MM.1S (cell line): Measurements from ENCODE around the gene ELFN1.

Experiments
- DNase-seq: peaks from one replicate; pipeline ENCODE4 v3.0.0-alpha.2; 2015
- H2AFZ ChIP-seq: fragments of 300-600 bp; sonication (generic); 2 replicates; pipeline ENCODE4 v1.6.0; 2016; ENCODE audit warnings: antibody characterized with exemption, low read length
- H3F3A ChIP-seq: fragments of 300-600 bp; sonication (generic); 2 replicates; pipeline ENCODE4 v1.6.1; 2016; ENCODE audit warnings: mild to moderate bottlenecking, antibody characterized with exemption, low read length, moderate library complexity, mixed read lengths; ENCODE audit not compliant: insufficient read depth
- H3K27ac ChIP-seq: fragments of 300-600 bp; sonication (generic); 2 replicates; pipeline ENCODE4 v1.5.1; 2016; ENCODE audit warnings: mild to moderate bottlenecking, low read length
- H3K27me3 ChIP-seq: fragments of 300-600 bp; sonication (generic); replicated peaks from 2 replicates; pipeline ENCODE4 v1.6.0; 2016; ENCODE audit warnings: low read length; ENCODE audit not compliant: insufficient read depth
- H3K36me3 ChIP-seq: fragments of 300-600 bp; sonication (generic); replicated peaks from 2 replicates; pipeline ENCODE4 v1.6.1; 2016; ENCODE audit warnings: mild to moderate bottlenecking, low read length, mixed read lengths; ENCODE audit not compliant: insufficient read depth
- H3K4me1 ChIP-seq: fragments of 300-600 bp; sonication (generic); 2 replicates; pipeline ENCODE4 v1.6.1; 2016; ENCODE audit warnings: low read length, mixed read lengths
- H3K4me2 ChIP-seq: fragments of 300-600 bp; sonication (generic); 2 replicates; pipeline ENCODE4 v1.6.0; 2016; ENCODE audit warnings: low read depth, low read length
- H3K4me3 ChIP-seq: fragments of 300-600 bp; sonication (generic); 2 replicates; pipeline ENCODE4 v1.5.1; 2016; ENCODE audit warnings: low read length, mixed read lengths
- H3K79me2 ChIP-seq: fragments of 300-600 bp; sonication (generic); 2 replicates; pipeline ENCODE4 v1.6.1; 2016; ENCODE audit warnings: mixed run types, low read length, mixed read lengths
- H3K9ac ChIP-seq: fragments of 300-600 bp; sonication (generic); 2 replicates; pipeline ENCODE4 v1.6.1; 2016; ENCODE audit warnings: low read length, mixed read lengths
- H3K9me2 ChIP-seq: fragments of 300-600 bp; sonication (generic); replicated peaks from 2 replicates; pipeline ENCODE4 v1.6.1; 2016; ENCODE audit warnings: mild to moderate bottlenecking, low read length, mixed read lengths; ENCODE audit not compliant: insufficient read depth
- H3K9me3 ChIP-seq: fragments of 300-600 bp; sonication (generic); replicated peaks from 2 replicates; pipeline ENCODE4 v1.6.1; 2016; ENCODE audit warnings: mild to moderate bottlenecking, low read length, mixed read lengths; ENCODE audit not compliant: insufficient read depth
- H4K20me1 ChIP-seq: fragments of 300-600 bp; sonication (generic); 2 replicates; pipeline ENCODE4 v1.6.1; 2016; ENCODE audit warnings: mild to moderate bottlenecking, low read length, moderate library complexity, mixed read lengths; ENCODE audit not compliant: insufficient read depth
- CTCF ChIP-seq: fragments of 300-600 bp; sonication (generic); IDR thresholded peaks from 2 replicates; pipeline ENCODE4 v1.5.1; 2016; ENCODE audit warnings: antibody characterized with exemption, low read length, mixed read lengths
- EZH2 ChIP-seq: fragments of 300-600 bp; sonication (generic); optimal IDR thresholded peaks from 2 replicates; pipeline ENCODE3; 2017; ENCODE audit warnings: low read depth, mild to moderate bottlenecking, antibody characterized with exemption, low read length, mixed read lengths
- EZH2phosphoT487 ChIP-seq: fragments of 300-600 bp; sonication (generic); IDR thresholded peaks from 2 replicates; pipeline ENCODE4 v1.6.1; 2018; ENCODE audit warnings: antibody characterized with exemption, low read length

The ELFN1 gene

GRCh38 chr7:1691096-1691495 lies 21.0 kb downstream of the ELFN1 start:
- Histone ChIP-seq H3K36me3 (no peaks in the 10 kb centered on the region), H3K79me2 (no peaks in the 10 kb centered on the region), H4K20me1 (no peaks in the 10 kb centered on the region), H3K27ac (no peak overlapping the region), H2AFZ (no peak overlapping the region), H3K9me2 (no peaks in the 10 kb centered on the region), H3F3A (no peaks in the 10 kb centered on the region), H3K9ac (no peak overlapping the region), H3K27me3 (peaks cover 50% of the 10 kb centered on the region), H3K4me3 (no peak overlapping the region), H3K4me2 (no peak overlapping the region), H3K4me1 (no peaks in the 10 kb centered on the region), H3K9me3 (no peaks in the 10 kb centered on the region)
- no peak for TF ChIP-seq EZH2
- no peak for TF ChIP-seq CTCF
- TF ChIP-seq EZH2phosphoT487 = no peak
- no peak for DNase-seq

DNA sequence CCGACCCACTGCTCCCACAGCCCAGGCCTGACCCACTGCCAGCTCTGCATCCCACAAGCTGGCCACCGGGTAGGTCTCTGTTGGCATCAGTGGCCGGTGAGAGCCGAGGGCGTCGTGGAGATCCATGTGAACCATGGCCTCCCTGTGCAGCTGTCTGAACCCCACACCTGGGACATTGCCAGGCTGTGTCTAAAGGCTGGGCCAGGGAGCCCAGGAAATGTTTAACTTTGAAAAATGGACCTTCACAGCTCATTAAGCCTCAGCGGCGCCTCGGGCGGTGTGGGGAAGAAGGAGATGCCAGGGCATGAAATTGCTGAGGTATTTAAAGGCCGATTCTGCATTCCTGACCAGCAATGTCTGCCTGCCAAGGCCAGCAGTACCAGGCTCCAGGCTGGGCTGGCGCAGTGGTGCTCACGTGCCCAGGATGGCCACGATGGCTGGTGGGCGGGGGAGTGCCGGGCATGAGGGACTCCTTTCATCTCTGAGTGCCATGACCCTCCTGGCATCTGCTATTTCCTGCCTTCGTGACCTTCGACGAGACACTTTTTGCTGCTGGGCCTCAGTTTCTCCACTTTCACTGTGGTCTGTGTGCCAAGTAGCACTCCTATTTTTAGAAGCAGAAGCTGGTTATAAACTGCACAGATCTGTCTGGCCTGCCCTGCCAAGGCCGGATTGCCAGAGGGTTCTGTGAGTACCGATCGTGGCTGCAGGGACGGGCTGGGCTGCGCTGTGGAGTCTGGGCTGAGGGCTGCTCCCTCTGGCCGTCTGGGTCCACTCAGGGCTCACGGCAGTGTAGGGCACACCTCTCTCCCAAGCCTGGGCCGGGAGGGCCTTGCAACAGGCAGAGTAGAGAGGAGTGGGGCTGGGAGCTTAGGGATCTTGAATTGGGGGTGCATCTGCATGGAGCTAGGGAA lies 21.8 kb downstream of the ELFN1 start:
- no peak overlapping the region for H3K4me3 ChIP-seq
- H3K9ac ChIP-seq = no peak overlapping the region
- no peaks in the 10 kb centered on the region for H3K9me3 ChIP-seq
- H4K20me1 ChIP-seq = no peaks in the 10 kb centered on the region
- no peaks in the 10 kb centered on the region for H3K79me2 ChIP-seq
- no peaks in the 10 kb centered on the region for H3K9me2 ChIP-seq
- H3F3A ChIP-seq = no peaks in the 10 kb centered on the region
- H3K36me3 ChIP-seq = no peaks in the 10 kb centered on the region
- H2AFZ ChIP-seq = no peak overlapping the region
- TF ChIP-seq CTCF (no peak), EZH2 (no peak), EZH2phosphoT487 (no peak)
- no peak for DNase-seq
- no peaks in the 10 kb centered on the region for H3K4me1 ChIP-seq
- H3K27me3 ChIP-seq = peaks cover 53% of the 10 kb centered on the region
- H3K4me2 ChIP-seq = no peak overlapping the region; the same call in 1 of the 2 replicates
- no peak overlapping the region for H3K27ac ChIP-seq

DNA sequence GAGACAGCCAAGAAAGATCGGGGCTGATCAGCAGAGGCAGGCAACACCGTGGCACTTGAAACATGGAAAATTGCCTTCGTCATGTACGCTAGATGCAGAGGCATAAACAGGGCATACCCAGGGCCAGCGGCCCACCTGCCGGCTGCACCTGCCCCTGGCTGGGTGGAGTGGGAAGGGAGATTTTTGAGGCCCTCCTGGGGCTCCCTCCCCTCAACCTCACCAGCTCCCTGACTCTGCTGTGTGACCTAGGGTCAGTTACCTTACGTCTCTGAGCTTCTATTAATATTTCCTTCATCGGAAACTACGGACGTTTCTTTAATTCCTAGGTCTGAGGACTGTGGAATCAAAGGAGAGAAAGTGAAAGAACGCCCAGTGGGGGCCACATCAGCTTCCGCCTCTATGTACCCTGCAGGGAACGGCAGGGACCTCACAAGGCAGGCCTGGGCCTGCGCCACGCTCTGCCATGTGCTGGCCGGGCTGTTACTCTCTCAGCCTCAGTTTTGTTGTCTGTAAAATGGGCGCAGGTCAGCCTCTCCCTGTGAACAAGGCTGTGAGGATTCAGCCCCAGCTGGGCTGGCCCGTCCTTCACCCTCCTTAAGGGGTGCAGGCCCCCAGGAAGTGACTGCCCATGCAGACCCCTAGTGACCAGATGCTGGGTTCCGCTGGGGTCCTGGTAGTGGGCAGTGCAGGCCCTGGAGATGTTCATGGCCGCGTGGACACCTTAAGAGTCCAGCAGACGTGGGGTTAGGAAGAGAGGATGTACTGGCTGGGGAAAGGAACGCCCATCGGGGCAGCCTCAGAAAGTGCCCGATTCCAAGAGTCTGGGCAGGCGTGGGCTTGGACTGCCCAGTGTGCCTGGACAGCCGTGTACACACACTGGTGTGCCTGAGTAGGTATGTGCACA lies 22.7 kb downstream of the ELFN1 start:
- DNase-seq = no peak
- Histone ChIP-seq H3K79me2 (no peaks in the 10 kb centered on the region), H3K27me3 (peaks cover 60% of the 10 kb centered on the region), H4K20me1 (no peaks in the 10 kb centered on the region), H3F3A (no peaks in the 10 kb centered on the region), H3K4me1 (no peaks in the 10 kb centered on the region), H3K4me2 (peak overlapping the region; percentile 18; the same call in 1 of the 2 replicates), H2AFZ (no peak overlapping the region), H3K27ac (no peak overlapping the region), H3K36me3 (no peaks in the 10 kb centered on the region), H3K4me3 (no peak overlapping the region), H3K9me3 (no peaks in the 10 kb centered on the region), H3K9me2 (no peaks in the 10 kb centered on the region), H3K9ac (no peak overlapping the region)
- TF ChIP-seq CTCF = no peak
- TF ChIP-seq EZH2phosphoT487 = no peak
- no peak for TF ChIP-seq EZH2
